ENCODE results near the gene NRXN3.

The NRXN3 gene

GRCh38 chr14:78713716-78714115, 543.5 kb downstream of the NRXN3 start:
- H3K27ac Mint-ChIP-seq = no peak overlapping the region
- H3K4me1 Mint-ChIP-seq = no peaks in the 10 kb centered on the region
- H3K4me3 Mint-ChIP-seq = no peak overlapping the region
- peaks cover 6% of the 10 kb centered on the region for H3K27me3 Mint-ChIP-seq
- H3K9me3 Mint-ChIP-seq = peaks cover 12% of the 10 kb centered on the region
- no peaks in the 10 kb centered on the region for H3K36me3 Mint-ChIP-seq

GRCh38 chr14:78714711-78715110, 544.5 kb downstream of the NRXN3 start:
- Mint-ChIP-seq H3K27me3 (peaks cover 6% of the 10 kb centered on the region), H3K27ac (no peak overlapping the region), H3K4me1 (no peaks in the 10 kb centered on the region), H3K4me3 (no peak overlapping the region), H3K9me3 (peaks cover 12% of the 10 kb centered on the region), H3K36me3 (no peaks in the 10 kb centered on the region)

DNA sequence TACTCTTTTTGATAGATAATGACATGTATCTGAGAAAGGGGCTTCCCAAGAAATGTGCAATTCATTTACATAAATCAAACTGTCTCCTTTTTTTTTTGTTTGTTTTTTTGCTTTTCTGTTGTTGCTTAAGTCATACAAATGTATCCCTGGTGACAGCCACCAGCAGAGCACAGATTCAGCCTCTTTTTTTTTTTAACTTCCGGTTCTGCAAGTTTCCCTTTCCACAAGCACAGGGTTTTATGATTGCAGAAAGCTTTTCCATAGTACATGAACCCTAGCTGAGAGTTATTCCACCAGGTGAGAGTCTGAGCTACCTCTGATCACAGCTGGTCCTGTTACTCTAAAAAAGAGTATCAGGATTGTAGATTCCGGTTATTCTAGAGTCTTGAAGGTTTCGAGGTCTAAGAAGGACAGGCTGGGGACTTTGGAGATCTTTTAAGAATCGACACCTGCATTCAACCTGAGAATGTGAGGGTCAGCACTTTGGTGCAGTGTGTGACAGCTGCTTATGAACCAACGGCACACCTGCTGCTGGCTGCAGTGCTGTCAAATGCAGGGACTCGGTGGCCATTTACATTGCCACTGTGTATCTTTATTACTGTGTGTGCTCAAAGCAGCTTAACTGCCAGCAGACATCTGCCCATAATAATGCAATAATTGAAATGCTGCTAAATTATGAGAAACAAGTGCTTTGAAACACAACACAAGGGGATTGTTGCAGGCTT, 551.7 kb downstream of the NRXN3 start:
- Mint-ChIP-seq H3K36me3 (no peaks in the 10 kb centered on the region), H3K27ac (no peak overlapping the region), H3K4me1 (no peaks in the 10 kb centered on the region), H3K9me3 (peaks cover 9% of the 10 kb centered on the region), H3K4me3 (no peak overlapping the region), H3K27me3 (no peaks in the 10 kb centered on the region)

GRCh38 chr14:78725086-78725485, 554.9 kb downstream of the NRXN3 start:
- Mint-ChIP-seq H3K27me3 (no peaks in the 10 kb centered on the region), H3K27ac (no peak overlapping the region), H3K4me1 (no peaks in the 10 kb centered on the region), H3K4me3 (no peak overlapping the region), H3K9me3 (peaks cover 9% of the 10 kb centered on the region), H3K36me3 (no peaks in the 10 kb centered on the region)

DNA sequence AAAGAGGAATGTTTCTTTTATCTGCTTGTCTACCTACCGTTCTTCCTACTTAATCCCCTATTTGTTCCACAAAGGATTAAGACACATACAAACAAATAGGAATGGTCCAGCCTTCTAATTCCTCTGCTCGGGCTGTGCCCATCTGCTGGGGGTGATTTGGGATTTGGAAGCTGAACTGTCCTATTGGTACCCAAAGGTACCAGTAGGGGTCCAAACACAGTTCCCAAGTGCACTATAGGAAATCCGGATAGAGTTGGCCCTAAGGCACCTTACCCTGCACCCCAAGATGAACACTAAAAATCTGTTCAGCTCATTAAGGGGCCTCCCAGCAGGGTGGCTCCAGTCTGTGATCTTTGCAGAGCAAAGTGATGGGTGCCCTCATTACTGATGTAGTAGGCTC, 566.9 kb downstream of the NRXN3 start:
- no peaks in the 10 kb centered on the region for H3K9me3 Mint-ChIP-seq
- H3K27ac Mint-ChIP-seq = no peak overlapping the region
- no peak overlapping the region for H3K4me3 Mint-ChIP-seq
- no peaks in the 10 kb centered on the region for H3K4me1 Mint-ChIP-seq
- no peaks in the 10 kb centered on the region for H3K36me3 Mint-ChIP-seq
- no peaks in the 10 kb centered on the region for H3K27me3 Mint-ChIP-seq

DNA sequence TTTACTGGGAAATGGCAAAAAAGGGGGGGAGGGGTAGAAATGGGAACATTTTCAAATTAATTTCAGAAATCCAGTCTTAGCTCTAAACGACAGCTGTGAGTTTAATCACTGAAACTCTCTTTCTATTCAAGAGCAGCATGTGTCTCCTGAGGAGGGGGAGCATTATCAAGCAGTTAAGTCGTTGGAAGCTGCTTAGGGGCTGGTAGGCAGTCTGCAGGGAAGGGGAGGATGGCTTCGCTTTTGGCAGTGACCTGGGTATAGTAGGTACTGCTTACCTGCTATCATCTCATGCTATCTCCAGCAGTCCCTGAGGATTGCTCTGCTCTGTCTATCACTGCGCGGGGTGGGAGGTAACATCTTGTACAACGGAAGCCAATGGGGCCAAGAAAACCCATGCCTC, 567.4 kb downstream of the NRXN3 start:
- Mint-ChIP-seq H3K4me1 (no peaks in the 10 kb centered on the region), H3K27me3 (no peaks in the 10 kb centered on the region)

GRCh38 chr14:78746086-78746595, 576.0 kb downstream of the NRXN3 start:
- H3K4me1 Mint-ChIP-seq = no peaks in the 10 kb centered on the region
- no peak overlapping the region for H3K27ac Mint-ChIP-seq

More for the DNA sequence above, 567.4 kb downstream of the NRXN3 start:
- Mint-ChIP-seq H3K27ac (no peak overlapping the region), H3K9me3 (no peaks in the 10 kb centered on the region), H3K36me3 (no peaks in the 10 kb centered on the region), H3K4me3 (no peak overlapping the region)

DNA sequence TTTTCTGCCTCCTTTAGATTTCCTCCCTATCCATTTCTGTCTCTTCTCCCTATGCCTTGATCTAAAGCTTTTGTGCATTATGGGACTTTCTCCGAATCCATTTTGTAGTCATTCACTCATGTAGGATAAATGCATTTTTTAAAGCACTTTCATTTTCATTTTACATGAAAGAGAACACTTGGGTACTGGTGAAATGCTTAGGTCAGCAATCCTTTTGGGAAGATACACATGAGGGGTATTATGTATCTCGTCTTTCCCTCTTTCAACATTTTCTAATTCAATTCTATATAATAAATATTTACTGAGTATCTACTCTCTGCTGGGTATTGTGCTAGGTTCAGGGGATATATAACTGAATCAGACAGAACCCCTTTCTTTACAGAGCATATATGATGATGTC, 577.6 kb downstream of the NRXN3 start:
- no peaks in the 10 kb centered on the region for H3K36me3 Mint-ChIP-seq
- peaks cover 10% of the 10 kb centered on the region for H3K9me3 Mint-ChIP-seq
- H3K4me3 Mint-ChIP-seq = no peak overlapping the region
- H3K27ac Mint-ChIP-seq = no peak overlapping the region
- H3K27me3 Mint-ChIP-seq = peaks cover 5% of the 10 kb centered on the region
- no peaks in the 10 kb centered on the region for H3K4me1 Mint-ChIP-seq

More at GRCh38 chr14:78746086-78746595, 576.0 kb downstream of the NRXN3 start:
- H3K27me3 Mint-ChIP-seq = peaks cover 5% of the 10 kb centered on the region
- no peaks in the 10 kb centered on the region for H3K36me3 Mint-ChIP-seq
- peaks cover 10% of the 10 kb centered on the region for H3K9me3 Mint-ChIP-seq
- no peak overlapping the region for H3K4me3 Mint-ChIP-seq

DNA sequence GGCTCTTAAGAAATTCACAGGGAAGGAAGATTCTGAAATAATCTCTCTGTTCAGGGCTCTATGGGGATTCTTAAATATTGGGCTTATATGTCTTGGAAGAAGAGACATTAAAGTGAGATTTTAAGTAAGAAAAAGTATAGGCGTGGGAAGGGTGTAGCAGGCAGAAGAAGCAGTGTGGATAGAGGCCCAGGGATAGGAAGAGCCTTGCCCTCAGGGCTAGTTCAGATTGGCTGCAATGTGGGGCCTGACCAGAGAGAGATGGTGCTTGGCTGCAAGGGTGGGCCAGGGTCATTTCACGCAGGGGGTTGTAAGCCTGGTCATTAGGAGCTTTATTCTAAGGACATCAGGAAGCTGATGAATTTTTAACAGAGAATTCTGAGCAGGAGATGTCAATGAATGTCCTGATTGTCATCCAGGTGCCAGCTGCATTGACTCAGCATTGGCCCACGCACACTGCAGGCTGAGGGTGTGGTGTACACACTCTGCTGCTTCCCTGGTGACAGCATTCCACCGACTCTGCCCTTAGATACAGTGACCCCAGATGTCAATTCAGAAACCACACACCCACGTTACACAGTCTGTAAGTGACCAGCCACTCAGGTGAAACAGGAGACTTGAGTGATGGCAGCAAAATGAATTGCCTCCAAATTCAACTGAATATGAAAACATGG, 582.5 kb downstream of the NRXN3 start:
- Mint-ChIP-seq H3K4me1 (no peaks in the 10 kb centered on the region), H3K9me3 (peaks cover 6% of the 10 kb centered on the region), H3K4me3 (no peak overlapping the region), H3K36me3 (no peaks in the 10 kb centered on the region), H3K27me3 (peaks cover 3% of the 10 kb centered on the region), H3K27ac (no peak overlapping the region)

DNA sequence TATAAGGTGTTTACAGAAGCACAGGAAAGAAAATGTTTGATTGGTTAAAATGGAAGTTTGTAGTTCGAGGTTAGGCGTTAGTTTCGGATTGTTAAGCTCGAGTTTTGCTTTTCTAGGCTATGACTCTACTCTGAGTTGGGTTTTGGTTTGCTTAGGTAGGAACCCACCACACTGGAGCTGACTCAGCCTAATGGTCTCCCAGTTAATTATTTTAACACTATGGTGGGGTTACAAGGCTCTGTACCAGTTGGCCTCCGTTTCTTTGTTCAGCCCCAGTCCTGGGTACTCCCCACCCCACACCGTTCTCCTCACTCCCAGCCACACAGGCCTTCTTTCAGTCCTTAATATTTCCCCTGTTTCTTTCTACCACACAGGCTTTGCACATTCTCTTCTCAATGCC, 583.9 kb downstream of the NRXN3 start:
- Mint-ChIP-seq H3K4me1 (no peaks in the 10 kb centered on the region), H3K4me3 (no peak overlapping the region), H3K36me3 (no peaks in the 10 kb centered on the region), H3K27ac (no peak overlapping the region), H3K9me3 (no peaks in the 10 kb centered on the region), H3K27me3 (peaks cover 1% of the 10 kb centered on the region)

DNA sequence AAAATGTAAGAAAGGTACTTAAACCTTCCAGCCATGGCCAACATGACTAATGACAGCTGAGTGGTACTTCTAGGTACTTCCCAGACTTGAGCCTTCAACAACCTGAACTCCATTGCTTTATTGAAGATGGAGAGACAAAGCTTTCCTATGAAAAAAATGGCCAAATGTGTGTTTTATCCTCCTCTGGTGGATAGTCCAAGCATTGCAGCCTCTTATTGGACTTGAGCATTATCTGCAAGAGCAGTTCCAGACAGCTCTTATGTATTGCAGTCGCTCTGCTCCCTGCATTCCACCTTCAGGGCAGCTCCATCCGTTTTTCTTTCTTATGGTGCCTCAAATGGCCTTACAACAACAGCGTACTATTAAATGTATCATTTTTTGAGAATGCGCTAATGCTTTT, 588.2 kb downstream of the NRXN3 start:
- no peak overlapping the region for H3K27ac Mint-ChIP-seq
- no peaks in the 10 kb centered on the region for H3K9me3 Mint-ChIP-seq
- no peaks in the 10 kb centered on the region for H3K4me1 Mint-ChIP-seq
- H3K27me3 Mint-ChIP-seq = peaks cover 1% of the 10 kb centered on the region
- no peaks in the 10 kb centered on the region for H3K36me3 Mint-ChIP-seq
- no peak overlapping the region for H3K4me3 Mint-ChIP-seq

GRCh38 chr14:78762331-78762730, 592.2 kb downstream of the NRXN3 start:
- Mint-ChIP-seq H3K27me3 (no peaks in the 10 kb centered on the region), H3K27ac (no peak overlapping the region), H3K9me3 (no peaks in the 10 kb centered on the region), H3K4me3 (no peak overlapping the region), H3K4me1 (no peaks in the 10 kb centered on the region), H3K36me3 (no peaks in the 10 kb centered on the region)

- no peak overlapping the region for H3K4me3 Mint-ChIP-seq
- no peaks in the 10 kb centered on the region for H3K36me3 Mint-ChIP-seq
- H3K4me1 Mint-ChIP-seq = no peaks in the 10 kb centered on the region
- H3K27ac Mint-ChIP-seq = no peak overlapping the region
- H3K9me3 Mint-ChIP-seq = no peaks in the 10 kb centered on the region
- H3K27me3 Mint-ChIP-seq = no peaks in the 10 kb centered on the region
Observed at GRCh38 chr14:78763746-78764145, 593.6 kb downstream of the NRXN3 start.

GRCh38 chr14:78764240-78764639, 594.1 kb downstream of the NRXN3 start:
- Mint-ChIP-seq H3K27me3 (no peaks in the 10 kb centered on the region), H3K36me3 (no peaks in the 10 kb centered on the region), H3K4me3 (no peak overlapping the region), H3K27ac (no peak overlapping the region), H3K9me3 (no peaks in the 10 kb centered on the region), H3K4me1 (no peaks in the 10 kb centered on the region)

DNA sequence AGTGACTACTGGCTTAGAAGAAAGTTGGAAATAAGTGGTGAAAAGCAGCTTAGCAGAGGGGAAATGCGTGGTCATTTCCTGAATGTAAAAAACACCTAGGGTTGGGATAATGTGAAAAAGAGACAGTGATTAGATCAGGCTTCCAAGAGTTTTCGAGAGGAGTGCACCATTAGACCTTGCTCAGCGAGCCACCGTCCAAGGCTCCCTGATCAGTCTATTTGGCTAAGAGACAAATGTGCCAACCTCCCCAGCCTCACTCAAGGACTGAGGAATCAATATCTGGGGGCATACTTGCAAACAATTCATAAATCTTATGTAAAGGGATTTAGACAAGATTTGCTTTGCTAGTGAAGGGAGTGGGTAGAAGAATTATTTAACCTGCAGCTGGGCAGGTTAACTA, 594.5 kb downstream of the NRXN3 start:
- Mint-ChIP-seq H3K27ac (no peak overlapping the region), H3K9me3 (no peaks in the 10 kb centered on the region), H3K27me3 (no peaks in the 10 kb centered on the region), H3K4me3 (no peak overlapping the region), H3K4me1 (no peaks in the 10 kb centered on the region), H3K36me3 (no peaks in the 10 kb centered on the region)

DNA sequence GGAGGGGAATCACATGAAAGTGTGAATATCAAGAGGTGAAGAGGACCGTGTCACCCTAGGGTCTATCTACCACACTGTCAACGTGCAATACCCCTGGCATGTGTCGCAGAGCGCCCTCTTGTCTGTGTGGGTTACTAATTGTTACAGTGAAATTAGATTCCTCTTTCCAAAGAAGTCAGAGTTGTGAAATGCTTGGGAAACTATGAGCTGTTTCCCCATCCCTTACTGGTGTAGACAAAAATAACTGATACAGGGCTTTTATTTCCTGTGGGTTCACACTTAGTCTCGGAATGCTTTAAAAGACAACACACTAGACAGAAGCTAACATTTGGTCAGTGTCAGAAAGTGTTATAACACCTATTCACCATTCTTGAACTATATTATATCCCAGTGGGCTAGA, 597.3 kb downstream of the NRXN3 start:
- no peak overlapping the region for H3K27ac Mint-ChIP-seq
- H3K9me3 Mint-ChIP-seq = no peaks in the 10 kb centered on the region
- no peaks in the 10 kb centered on the region for H3K4me1 Mint-ChIP-seq
- no peaks in the 10 kb centered on the region for H3K27me3 Mint-ChIP-seq
- no peaks in the 10 kb centered on the region for H3K36me3 Mint-ChIP-seq
- no peak overlapping the region for H3K4me3 Mint-ChIP-seq

All from activated naive CD4-positive, alpha-beta T cell treated with anti-CD3 and anti-CD28 coated beads, Interleukin-2, amount 50 U/mL, for 24 hours (primary cell).